HepG2 (cell line): ENCODE data around the gene TMED5. TPM values are rescaled to one million over a fixed set of nuclear protein-coding genes. Genes with fewer than 3 reads are reported as not detected.
A peak's percentile ranks its signal among the peaks of the same experiment; 100 is the strongest.

ENCODE experiments used
- ATAC-seq: fragments of 200-7000 bp; cut with Tn5 transposase; 3 replicates; pipeline ENCODE4 v1.9.1; 2020; ENCODE audit warnings: mild to moderate bottlenecking, moderate library complexity
- BruUV-seq: library from RNA; stranded (reverse); fragments of 400-500 nt; replicated peaks from 2 replicates; lab custom pipeline; 2021; lab: Mats Ljungman, UMichigan
- CTCF ChIA-PET: fragments of 300-600 bp; formaldehyde crosslinking; extraction: SDS; loops from one replicate; lab custom pipeline; 2021; ENCODE audit warnings: low total read pairs, inconsistent platforms, low intra/inter-chr PET ratio; lab: Yijun Ruan, JAX
- POLR2A ChIA-PET: fragments of 350-600 bp; sonication (Branson Sonifier 250); formaldehyde crosslinking; loops from one replicate; lab custom pipeline; 2020; ENCODE audit warnings: antibody characterized with exemption, inconsistent platforms; lab: Yijun Ruan, JAX
- DNase-seq: peaks from one replicate; pipeline ENCODE4 v3.0.0-alpha.2; 2015; ENCODE audit warnings: low spot score
- FAIRE-seq: peaks from 3 replicates; lab custom pipeline; 2011; peaks lifted over from hg19 to GRCh38; lab: Jason Lieb, UNC
- H2AFZ ChIP-seq: one replicate; pipeline ENCODE4 v1.6.1; 2011; ENCODE audit warnings: low read length, inconsistent platforms
- H3K27ac ChIP-seq: fragments of 300-600 bp; 3 replicates; pipeline ENCODE4 v1.8.0; 2011; ENCODE audit warnings: mixed run types, mild to moderate bottlenecking, mixed read lengths, low read length, inconsistent platforms; ENCODE audit not compliant: insufficient read depth; ENCODE audit errors: extremely low read length
- H3K27me3 ChIP-seq, 2 experiments: fragments of 200-600 bp in 1 of 2; 2 replicates in 1 of 2; 3 replicates in 1 of 2; pipeline versions ENCODE4 v1.6.0 to v1.8.0; 2011; ENCODE audit warnings: low read length in 2 of 2, mild to moderate bottlenecking in 2 of 2, moderate library complexity in 2 of 2, inconsistent platforms in 1 of 2; ENCODE audit not compliant: insufficient read depth in 2 of 2, control insufficient read depth in 1 of 2
- H3K36me3 ChIP-seq, 2 experiments: fragments of 200-600 bp in 1 of 2; replicated peaks in 1 of 2; 2 replicates in 1 of 2; 3 replicates in 1 of 2; pipeline versions ENCODE4 v1.5.1 to v1.8.0; 2011; ENCODE audit warnings: low read length in 2 of 2, inconsistent platforms in 1 of 2; ENCODE audit not compliant: insufficient read depth in 2 of 2, control insufficient read depth in 1 of 2
- H3K4me1 ChIP-seq: 2 replicates; pipeline ENCODE4 v1.5.1; 2012; ENCODE audit warnings: low read length, inconsistent platforms; ENCODE audit not compliant: insufficient read depth
- H3K4me2 ChIP-seq: 2 replicates; pipeline ENCODE4 v1.6.0; 2011; ENCODE audit warnings: low read depth, low read length, inconsistent platforms
- H3K4me3 ChIP-seq, 3 experiments: fragments of 200-600 bp in 1 of 3; sonication (generic), shearing (Covaris generic) in 1 of 3; replicated peaks in 1 of 3; 2 replicates each; pipeline ENCODE4 v1.5.1; 2011 to 2016; ENCODE audit warnings: low read length in 3 of 3, inconsistent platforms in 2 of 3, low read depth in 2 of 3, mild to moderate bottlenecking in 2 of 3, control low read depth in 1 of 3, mixed read lengths in 1 of 3; ENCODE audit not compliant: insufficient read depth in 1 of 3
- H3K79me2 ChIP-seq: one replicate; pipeline ENCODE4 v1.6.1; 2011; ENCODE audit warnings: low read length, inconsistent platforms; ENCODE audit not compliant: insufficient read depth
- H3K9ac ChIP-seq: 2 replicates; pipeline ENCODE4 v1.6.0; 2011; ENCODE audit warnings: mild to moderate bottlenecking, low read depth, low read length, inconsistent platforms; ENCODE audit not compliant: insufficient read depth
- H3K9me3 ChIP-seq: 2 replicates; pipeline ENCODE4 v1.5.1; 2012; ENCODE audit warnings: mild to moderate bottlenecking, low read length
- H4K20me1 ChIP-seq: 2 replicates; pipeline ENCODE4 v1.6.0; 2011; ENCODE audit warnings: inconsistent platforms, mild to moderate bottlenecking, low read length, moderate library complexity; ENCODE audit not compliant: insufficient read depth
- MAFK ChIP-seq, 2 experiments: IDR thresholded peaks in 1 of 2; conservative IDR thresholded peaks in 1 of 2; 2 replicates each; pipeline ENCODE4 v1.6.1; 2011; ENCODE audit warnings: improper control_type of control experiment in 2 of 2, low read length in 2 of 2
- MYPOP ChIP-seq: sonication (generic); formaldehyde crosslinking; IDR thresholded peaks from 2 replicates; pipeline ENCODE4 v1.8.1; 2023; ENCODE audit warnings: mild to moderate bottlenecking, moderate library complexity, missing genetic modification reagents
- PATZ1 ChIP-seq: sonication (generic); formaldehyde crosslinking; IDR thresholded peaks from 2 replicates; pipeline ENCODE4 v1.4.0; 2020; ENCODE audit warnings: missing genetic modification reagents
- PITX1 ChIP-seq: sonication (generic); formaldehyde crosslinking; IDR thresholded peaks from 2 replicates; pipeline ENCODE4 v1.5.1; 2020; ENCODE audit warnings: mild to moderate bottlenecking, missing genetic modification reagents
- TAF15 ChIP-seq: fragments of 200-400 bp; formaldehyde crosslinking; IDR thresholded peaks from one replicate; pipeline ENCODE4 v1.6.1; 2018; ENCODE audit warnings: mild to moderate bottlenecking, low read depth, low read length; ENCODE audit not compliant: poor library complexity, severe bottlenecking
- ZBTB38 ChIP-seq: sonication (generic); formaldehyde crosslinking; IDR thresholded peaks from 2 replicates; pipeline ENCODE4 v1.5.1; 2020; ENCODE audit warnings: mild to moderate bottlenecking, missing genetic modification reagents
- ZNF317 ChIP-seq: sonication (generic); formaldehyde crosslinking; IDR thresholded peaks from 2 replicates; pipeline ENCODE4 v1.5.0; 2020; ENCODE audit warnings: mild to moderate bottlenecking, missing genetic modification reagents
- WGBS: methylation state at CpG from one replicate; pipeline ENCODE4 v1.1.6; 2017; ENCODE audit warnings: low lambda C conversion rate; 5-methylcytosine and 5-hydroxymethylcytosine counted together
- in situ Hi-C: cut with HindIII; loops from 2 replicates; pipeline ENCODE4 v1.10.0; 2017; ENCODE audit warnings: low pct_unique_long_range_greater_than_20kb; ENCODE audit not compliant: extremely low pct_ligation_motif_present
- intact Hi-C: fragments of 100-400 bp; cut with micrococcal nuclease; formaldehyde crosslinking; loops from one replicate; pipeline ENCODE4 v1.10.0; 2022; ENCODE audit not compliant: unreplicated experiment
- polyA plus RNA-seq, 8 experiments: library from polyadenylated mRNA; depleted of rRNA in 3 of 8; stranded (reverse) in 7 of 8; unstranded in 1 of 8; fragments of >200 nt; fragmentation: Illumina TruSeq in 4 of 8; extraction: Trizol in 4 of 8; gene quantifications; 2 replicates each; pipeline versions ENCODE4 v1.2.1 to v1.2.3, GENCODE V29; 2011 to 2016; ENCODE audit warnings: low read depth in 4 of 8, missing spikeins in 1 of 8, mixed read lengths in 1 of 8; ENCODE audit not compliant: insufficient read depth in 1 of 8
- total RNA-seq, 5 experiments: library from RNA; depleted of rRNA; stranded (reverse); fragments of >200 nt; fragmentation: Illumina TruSeq; extraction: Trizol; gene quantifications; 2 replicates each; pipeline ENCODE4 v1.2.3, GENCODE V29; 2016; ENCODE audit warnings: low read depth in 1 of 5

Gene TMED5
- total and polyA plus RNA-seq, 2 of the 13 experiments (the other 11 are each of a cell fraction or from before 2014, with no cell fraction given): 58.1 to 99.0 TPM

GRCh38 chr1:93108335-93108734 is 71.9 kb downstream of the TMED5 start:
- FAIRE-seq (no peak), ATAC-seq (no peak), DNase-seq (no peak)
- intact Hi-C loops: no loop called here
- ChIA-PET POLR2A (no interaction called here), CTCF (no interaction called here)
- in situ Hi-C loops: no loop called here
- Histone ChIP-seq H3K27me3 (no peaks in the 10 kb centered on the region), H2AFZ (no peak overlapping the region), H3K79me2 (peaks cover 73% of the 10 kb centered on the region), H3K27ac (no peak overlapping the region), H3K9ac (no peak overlapping the region), H3K36me3 (peaks cover 1 to 18% of the 10 kb centered on the region in 2 experiments; a peak in 3 of 5 replicates), H3K9me3 (no peaks in the 10 kb centered on the region), H3K4me1 (peaks cover 5% of the 10 kb centered on the region), H4K20me1 (no peaks in the 10 kb centered on the region), H3K4me2 (no peak overlapping the region), H3K4me3 (no peak overlapping the region)
- WGBS: 97% methylated on average over 2 of the region's 2 CpGs
- BruUV-seq: no TSS peak
- TF ChIP-seq PATZ1: no peak
- no peak for TF ChIP-seq MYPOP (CRISPR knock-in tag)
- TF ChIP-seq MAFK (conservative IDR thresholded peaks at IDR 0.05 in 1 of 2, IDR thresholded peaks at IDR 0.05 in 1 of 2; ENCODE audit: low read length in 2 of 2): 0 out of 4 replicates have a peak, but pooled peaks of 1 of the 2 experiments have one; percentile 1
- peak; percentile 91 for TF ChIP-seq ZNF317 (CRISPR knock-in tag)
- no peak for TF ChIP-seq ZBTB38 (CRISPR knock-in tag)
- TF ChIP-seq PITX1 (CRISPR knock-in tag): no peak
- no peak for TF ChIP-seq TAF15
